ENCODE data around the gene PRDM7. TPM values are rescaled to one million over a fixed set of nuclear protein-coding genes. Genes with fewer than 3 reads are reported as not detected.
"Not testable (repeated sequence)": the region's sequence is repeated elsewhere in the genome, so short reads cannot be mapped to it uniquely, and the experiment has no call there.

The PRDM7 gene
- total RNA-seq, result not detected in 2 replicates

GRCh38 chr16:90077240-90077756, at the start of gene PRDM7:
TSS of gene PRDM7 (minus strand) at chr16:90077331. CDS start at chr16:90075910, 1,421 bp downstream.
- DNase-seq (ENCODE audit: low read depth, low spot score), result peak; percentile 75

GRCh38 chr16:90121846-90122245, 44.7 kb upstream of the PRDM7 start:
- not testable (repeated sequence) for DNase-seq (ENCODE audit: low read depth, low spot score)

- DNase-seq (ENCODE audit: low read depth, low spot score), result not testable (repeated sequence)
Measured at GRCh38 chr16:90107617-90108016, 30.5 kb upstream of the PRDM7 start.

- DNase-seq (ENCODE audit: low read depth, low spot score), result not testable (repeated sequence)
Measured at GRCh38 chr16:90107060-90107459, 29.9 kb upstream of the PRDM7 start.

GRCh38 chr16:90106271-90106670, 29.1 kb upstream of the PRDM7 start:
- not testable (repeated sequence) for DNase-seq (ENCODE audit: low read depth, low spot score)

- DNase-seq (ENCODE audit: low read depth, low spot score), result not testable (repeated sequence)
Measured at GRCh38 chr16:90104725-90105124, 27.6 kb upstream of the PRDM7 start.

GRCh38 chr16:90102086-90102884, 25.2 kb upstream of the PRDM7 start:
- not testable (repeated sequence) for DNase-seq (ENCODE audit: low read depth, low spot score)

GRCh38 chr16:90101332-90101731, 24.2 kb upstream of the PRDM7 start:
- DNase-seq (ENCODE audit: low read depth, low spot score), result not testable (repeated sequence)

- not testable (repeated sequence) for DNase-seq (ENCODE audit: low read depth, low spot score)
Measured at GRCh38 chr16:90100790-90101189, 23.7 kb upstream of the PRDM7 start.

GRCh38 chr16:90100229-90100628, 23.1 kb upstream of the PRDM7 start:
- not testable (repeated sequence) for DNase-seq (ENCODE audit: low read depth, low spot score)

GRCh38 chr16:90098936-90099335, 21.8 kb upstream of the PRDM7 start:
- DNase-seq (ENCODE audit: low read depth, low spot score), result not testable (repeated sequence)

- not testable (repeated sequence) for DNase-seq (ENCODE audit: low read depth, low spot score)
Measured at GRCh38 chr16:90097010-90097684, 20.0 kb upstream of the PRDM7 start.

- DNase-seq (ENCODE audit: low read depth, low spot score), result not testable (repeated sequence)
Measured at GRCh38 chr16:90094791-90095190, 17.7 kb upstream of the PRDM7 start.

GRCh38 chr16:90094296-90094695, 17.2 kb upstream of the PRDM7 start:
- not testable (repeated sequence) for DNase-seq (ENCODE audit: low read depth, low spot score)

GRCh38 chr16:90093799-90094198, 16.7 kb upstream of the PRDM7 start:
- DNase-seq (ENCODE audit: low read depth, low spot score), result not testable (repeated sequence)

- DNase-seq (ENCODE audit: low read depth, low spot score), result not testable (repeated sequence)
Measured at GRCh38 chr16:90092781-90093180, 15.7 kb upstream of the PRDM7 start.

GRCh38 chr16:90084215-90084950, 7.3 kb upstream of the PRDM7 start:
- DNase-seq (ENCODE audit: low read depth, low spot score), result no peak

- no peak for DNase-seq (ENCODE audit: low read depth, low spot score)
Measured at GRCh38 chr16:90083139-90083538, 6.0 kb upstream of the PRDM7 start.

GRCh38 chr16:90081606-90081970, 4.5 kb upstream of the PRDM7 start:
- DNase-seq (ENCODE audit: low read depth, low spot score), result no peak

- DNase-seq (ENCODE audit: low read depth, low spot score), result no peak
Measured at GRCh38 chr16:90078579-90078895, 1.4 kb upstream of the PRDM7 start.

GRCh38 chr16:90077757-90078578, 837 bp upstream of the PRDM7 start:
- no peak for DNase-seq (ENCODE audit: low read depth, low spot score)
